ENCODE measurements around the gene DCST2.

Gene DCST2

GRCh38 chr1:155033524-155033923 lies at the start of gene DCST2, which contains the start of gene DCST1:
TSS of gene DCST2 (minus strand) at chr1:155033781. CDS start at chr1:155033701, 80 bp downstream.
TSS of gene DCST1 (plus strand) at chr1:155033824. CDS start at chr1:155034037, 213 bp downstream.
- no peak for DNase-seq

GRCh38 chr1:155083052-155083541 lies 49.5 kb upstream of the DCST2 start:
- no peak for DNase-seq

GRCh38 chr1:155082301-155083051 lies 48.9 kb upstream of the DCST2 start:
- DNase-seq, result no peak

GRCh38 chr1:155081472-155082300 lies 48.1 kb upstream of the DCST2 start:
- DNase-seq, result no peak

GRCh38 chr1:155080312-155081228 lies 47.0 kb upstream of the DCST2 start:
- no peak for DNase-seq

- no peak for DNase-seq
Measured at GRCh38 chr1:155079487-155080311, 46.1 kb upstream of the DCST2 start.

- DNase-seq, result no peak
Measured at GRCh38 chr1:155079210-155079486, 45.6 kb upstream of the DCST2 start.

GRCh38 chr1:155078469-155079209 lies 45.1 kb upstream of the DCST2 start, which contains the start of gene EFNA3:
TSS of gene EFNA3 (plus strand) at chr1:155078837. CDS start at chr1:155078942, 105 bp downstream.
- no peak for DNase-seq

- DNase-seq, result no peak
Measured at GRCh38 chr1:155077758-155078445, 44.3 kb upstream of the DCST2 start.

- no peak for DNase-seq
Measured at GRCh38 chr1:155077346-155077745, 43.8 kb upstream of the DCST2 start.

GRCh38 chr1:155076371-155076770 lies 42.8 kb upstream of the DCST2 start:
- no peak for DNase-seq

- DNase-seq, result no peak
Measured at GRCh38 chr1:155075535-155075934, 42.0 kb upstream of the DCST2 start.

GRCh38 chr1:155073377-155074242 lies 40.0 kb upstream of the DCST2 start:
- DNase-seq, result no peak

GRCh38 chr1:155072531-155073289 lies 39.1 kb upstream of the DCST2 start:
- no peak for DNase-seq

GRCh38 chr1:155071701-155072100 lies 38.1 kb upstream of the DCST2 start:
- peak; percentile 44 for DNase-seq

GRCh38 chr1:155070721-155071569 lies 37.4 kb upstream of the DCST2 start:
- peak; percentile 71 for DNase-seq

- no peak for DNase-seq
Measured at GRCh38 chr1:155070158-155070621, 36.6 kb upstream of the DCST2 start.

Measured in MV-4-11 (cell line).